ENCODE measurements around the gene TRPV2.

The TRPV2 gene

DNA sequence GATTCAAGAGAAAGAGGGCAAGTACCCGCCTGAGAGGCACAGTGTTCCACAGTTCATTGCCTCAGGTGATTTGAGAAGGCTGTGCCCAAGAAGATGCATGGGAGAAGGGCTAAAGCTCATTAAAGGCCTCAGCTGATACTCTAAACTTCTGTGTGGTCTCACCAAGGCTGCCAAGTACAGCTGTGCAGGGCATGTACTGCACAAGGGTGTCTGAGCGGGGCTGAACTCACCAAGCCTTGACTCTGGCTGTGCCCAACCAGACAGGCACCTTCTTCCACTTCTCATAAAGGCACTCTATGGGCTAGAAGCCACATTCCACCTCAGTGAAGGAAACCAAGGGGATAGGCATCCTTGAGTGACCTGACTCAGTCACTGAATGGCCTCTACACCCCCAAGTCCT lies 63.9 kb downstream of the TRPV2 start:
- no peak for DNase-seq

DNA sequence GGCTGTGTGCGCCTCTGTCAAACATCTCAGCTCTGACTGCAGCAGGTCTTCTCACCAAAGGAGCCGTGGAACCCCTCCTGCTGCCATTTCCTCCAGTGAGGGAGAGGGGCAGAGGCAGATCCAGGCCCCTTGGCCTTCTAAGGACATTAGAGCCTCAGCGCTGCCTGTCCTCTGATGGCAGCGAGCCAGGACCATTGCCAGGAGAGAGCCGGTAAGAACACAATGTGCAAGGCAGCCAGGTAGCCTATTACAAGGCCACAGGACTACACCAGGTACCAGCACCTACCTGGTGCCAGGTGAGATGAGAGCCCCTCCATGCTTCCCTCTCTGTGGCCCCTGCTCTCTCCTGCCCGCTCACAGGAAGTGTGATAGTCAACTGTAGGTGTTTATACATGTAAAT lies 65.6 kb downstream of the TRPV2 start:
- no peak for DNase-seq

DNA sequence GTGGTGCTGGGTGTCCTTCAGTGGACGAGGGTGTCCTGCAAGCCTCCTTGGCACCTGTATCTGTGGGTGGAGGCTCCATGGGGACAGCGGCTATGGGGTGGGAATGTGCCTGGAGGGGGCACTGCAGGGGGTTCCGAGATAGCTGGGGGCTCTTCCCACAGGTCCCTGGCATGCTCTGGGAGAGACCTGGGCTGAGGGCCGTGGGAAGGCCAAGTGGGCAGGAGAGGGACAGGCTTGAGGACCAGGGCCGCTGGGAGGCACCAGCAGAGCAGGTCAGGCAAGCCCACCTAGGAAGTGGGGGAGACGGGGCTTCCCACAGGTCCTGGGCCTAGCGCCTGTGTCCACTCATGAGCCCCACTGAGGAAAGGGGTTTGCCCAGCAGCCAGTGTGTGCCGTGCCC lies 66.9 kb downstream of the TRPV2 start:
- DNase-seq, result no peak

DNA sequence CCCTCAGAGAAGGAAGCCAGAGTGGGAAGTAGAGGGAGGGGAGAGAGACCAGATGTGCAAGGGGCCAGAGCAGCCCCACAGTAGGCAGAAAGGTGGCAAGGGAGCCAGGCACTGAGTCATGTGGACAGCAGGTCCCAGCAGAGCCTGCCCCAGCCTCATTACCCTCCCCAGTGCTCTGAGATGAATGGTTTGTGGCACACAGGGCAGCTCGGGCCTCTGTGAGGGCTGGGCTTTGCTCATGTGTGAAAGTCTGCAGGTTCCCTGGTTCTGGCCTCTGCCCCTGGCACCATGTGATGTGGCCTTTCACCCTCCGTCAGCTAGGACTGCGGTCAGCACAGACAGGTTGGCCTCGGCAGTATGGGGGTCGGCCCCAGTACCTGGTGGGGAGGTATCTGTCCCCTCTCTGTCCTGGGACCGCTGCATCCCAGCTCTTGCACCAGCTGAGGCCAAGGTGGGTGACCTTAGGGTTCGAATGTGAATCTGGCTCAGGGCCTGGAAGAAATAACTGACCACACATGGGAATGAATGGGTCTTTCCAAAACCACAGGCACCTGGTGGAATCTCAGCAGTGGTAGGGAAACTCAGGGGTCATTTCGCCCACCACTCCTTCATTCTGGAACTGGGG lies 67.8 kb downstream of the TRPV2 start:
- DNase-seq, result no peak

DNA sequence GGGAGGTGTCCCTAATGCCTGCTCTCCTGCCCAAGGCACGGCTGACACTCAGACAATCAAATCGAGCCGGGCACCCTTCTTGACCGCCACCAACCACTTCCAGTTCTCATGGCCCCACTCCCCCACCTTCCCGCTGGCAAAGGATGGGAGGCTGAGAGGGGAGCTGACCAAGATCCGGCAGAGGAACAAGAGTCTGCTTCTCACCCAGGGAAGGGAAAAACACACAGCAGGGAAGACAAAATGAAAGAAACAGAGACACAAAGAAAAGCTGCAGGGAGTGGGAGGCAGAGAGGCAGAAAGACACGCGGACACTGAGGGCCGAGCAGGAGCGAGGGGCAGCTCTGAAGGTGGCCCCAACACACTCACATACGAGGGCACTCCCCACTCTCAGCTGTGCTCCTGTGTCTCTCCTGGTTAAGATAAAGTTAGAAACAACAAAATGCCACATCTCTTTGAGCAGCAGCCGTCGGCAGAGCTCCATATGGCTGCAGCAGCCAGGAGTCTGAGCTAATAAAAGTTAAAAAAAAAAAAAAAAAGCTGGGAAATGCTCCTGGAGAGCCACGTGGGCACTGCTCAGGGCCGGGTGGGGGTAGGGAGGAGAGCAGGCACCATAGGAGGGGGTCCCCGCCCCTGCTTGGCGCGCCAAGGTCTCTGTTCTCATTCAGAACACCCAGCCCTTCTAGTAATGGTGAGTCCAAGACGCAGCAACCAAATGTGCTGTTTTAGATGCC lies 69.2 kb downstream of the TRPV2 start:
- DNase-seq, result no peak
